Measurements from ENCODE around the gene POTEJ. TPM values are rescaled to one million over a fixed set of nuclear protein-coding genes. Genes with fewer than 3 reads are reported as not detected.
"Not testable (repeated sequence)": the region's sequence is repeated elsewhere in the genome, so short reads cannot be mapped to it uniquely, and the experiment has no call there.

The POTEJ gene
- total and polyA plus RNA-seq, 10 donors = not detected

DNA sequence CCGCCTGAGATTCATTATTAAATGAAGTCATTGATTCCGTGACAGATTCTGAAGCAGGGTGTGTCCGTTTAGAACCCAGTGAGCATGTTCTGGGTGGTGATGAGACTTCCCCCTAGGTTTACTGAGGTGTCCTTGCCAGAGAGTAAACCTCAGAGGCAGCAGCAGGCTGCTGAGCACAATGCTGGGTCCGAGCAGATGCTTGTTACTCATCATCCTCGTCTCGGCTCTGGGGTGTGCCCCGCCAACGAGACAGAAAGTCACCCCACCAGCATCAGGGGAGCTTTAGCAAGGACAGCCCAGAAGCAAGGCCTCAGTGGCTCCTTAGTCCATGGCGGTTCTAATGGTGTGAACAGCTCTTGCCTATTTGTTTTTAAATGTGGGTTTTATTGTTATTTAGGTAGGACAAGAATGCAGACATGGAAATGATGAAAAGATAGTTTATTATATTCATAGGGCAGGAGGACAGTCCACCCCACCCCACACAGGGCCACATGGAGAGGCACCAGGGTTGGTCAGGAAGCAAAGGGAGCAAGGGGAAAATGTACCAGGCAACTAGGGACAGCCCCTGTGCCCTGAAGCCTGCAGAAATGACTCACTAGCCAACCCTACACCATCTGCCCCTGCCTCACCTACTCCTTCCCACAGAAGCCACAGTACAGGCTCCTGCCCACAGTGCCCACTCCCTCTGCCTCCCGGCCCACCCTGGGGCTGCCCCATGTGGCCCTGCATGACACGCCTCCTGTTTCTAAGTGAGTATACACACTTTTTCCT, 22.4 kb upstream of the POTEJ start:
- H3K27me3 ChIP-seq (replicated peaks in 1 of 7); H3K9me3 ChIP-seq; H3K4me1 ChIP-seq; intact Hi-C loops (cut with DNase I; ENCODE audit: low total_unique reads); H3K4me3 ChIP-seq; H3K27ac ChIP-seq; H3K36me3 ChIP-seq: not testable (repeated sequence)
- 83 to 88% methylated on average over 2 to 3 of the region's 11 CpGs; no CpG with 5 or more reads in 3 of the 5 donors for WGBS, 5 donors
- peak; percentile 38 for DNase-seq

DNA sequence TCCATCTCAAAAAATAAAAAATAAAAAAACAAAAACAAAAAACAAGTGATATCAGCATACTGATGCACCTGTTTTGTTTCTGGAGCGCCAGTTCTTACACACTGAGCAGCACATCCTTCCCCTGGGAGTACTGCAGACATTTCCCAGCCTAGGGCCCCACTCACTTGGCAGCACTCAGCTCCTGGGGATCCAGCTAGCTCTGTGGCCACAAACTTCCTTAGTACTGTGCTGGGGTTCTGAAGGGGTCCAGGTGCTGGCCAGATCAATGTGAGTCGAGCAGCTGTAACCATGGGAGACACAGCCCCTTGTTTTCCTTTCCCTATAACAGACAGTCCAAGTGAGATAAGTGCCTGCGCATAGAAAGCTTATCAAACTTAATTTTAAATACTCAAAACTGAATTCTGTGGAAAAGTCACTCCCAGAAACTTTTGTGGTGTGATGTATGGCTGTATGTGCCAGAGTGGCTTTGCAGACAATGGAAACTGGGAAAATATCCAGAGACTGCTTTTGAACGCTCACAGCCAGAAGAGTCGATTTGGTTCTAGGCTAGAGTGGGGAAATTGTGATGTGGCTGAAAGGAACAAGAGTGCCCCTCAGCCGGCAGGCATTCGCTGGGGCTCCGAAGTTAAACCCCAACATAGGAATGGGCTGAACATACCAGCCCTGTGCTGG, 20.9 kb upstream of the POTEJ start:
- 42 to 59% (median 51%) methylated on average over 5 of the region's 8 CpGs for WGBS, 5 donors
- H3K36me3 ChIP-seq; H3K4me3 ChIP-seq; H3K9me3 ChIP-seq; intact Hi-C loops (cut with DNase I; ENCODE audit: low total_unique reads); H3K4me1 ChIP-seq; H3K27me3 ChIP-seq (replicated peaks in 1 of 7); H3K27ac ChIP-seq; DNase-seq: not testable (repeated sequence)

DNA sequence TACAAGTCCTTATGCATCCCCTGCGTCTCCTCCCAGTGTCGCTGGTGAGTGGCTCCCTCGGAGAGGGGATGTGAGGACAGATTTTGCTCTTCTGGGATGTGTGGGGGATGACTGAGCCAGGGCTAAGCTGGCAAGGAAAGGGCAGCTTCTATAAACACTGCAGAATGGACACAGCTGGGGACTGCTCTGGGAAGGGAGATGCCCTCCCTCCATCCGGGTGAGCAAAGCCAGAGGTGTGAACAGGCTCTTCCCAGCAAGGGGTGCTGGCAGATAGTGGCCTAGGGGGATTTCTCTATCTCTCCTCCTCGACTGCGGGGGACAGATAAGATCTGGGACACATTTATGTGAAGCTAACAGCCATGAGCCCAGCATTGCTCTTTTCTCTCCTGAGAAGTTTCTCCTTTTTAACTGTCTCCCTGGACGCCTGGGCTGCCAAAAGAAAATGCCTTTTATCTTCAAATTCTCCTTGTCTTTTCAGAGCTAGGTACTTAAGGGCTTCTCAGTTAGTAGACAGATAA, 20.3 kb upstream of the POTEJ start:
- H3K36me3 ChIP-seq; H3K4me3 ChIP-seq; H3K27ac ChIP-seq; H3K27me3 ChIP-seq (replicated peaks in 1 of 7); intact Hi-C loops (cut with DNase I; ENCODE audit: low total_unique reads); H3K4me1 ChIP-seq; H3K9me3 ChIP-seq: not testable (repeated sequence)
- peak; percentile 30 for DNase-seq
- whole genome bisulfite sequencing, 5 donors = 11 to 21% (median 17%) methylated on average over 5 to 7 of the region's 7 CpGs

DNA sequence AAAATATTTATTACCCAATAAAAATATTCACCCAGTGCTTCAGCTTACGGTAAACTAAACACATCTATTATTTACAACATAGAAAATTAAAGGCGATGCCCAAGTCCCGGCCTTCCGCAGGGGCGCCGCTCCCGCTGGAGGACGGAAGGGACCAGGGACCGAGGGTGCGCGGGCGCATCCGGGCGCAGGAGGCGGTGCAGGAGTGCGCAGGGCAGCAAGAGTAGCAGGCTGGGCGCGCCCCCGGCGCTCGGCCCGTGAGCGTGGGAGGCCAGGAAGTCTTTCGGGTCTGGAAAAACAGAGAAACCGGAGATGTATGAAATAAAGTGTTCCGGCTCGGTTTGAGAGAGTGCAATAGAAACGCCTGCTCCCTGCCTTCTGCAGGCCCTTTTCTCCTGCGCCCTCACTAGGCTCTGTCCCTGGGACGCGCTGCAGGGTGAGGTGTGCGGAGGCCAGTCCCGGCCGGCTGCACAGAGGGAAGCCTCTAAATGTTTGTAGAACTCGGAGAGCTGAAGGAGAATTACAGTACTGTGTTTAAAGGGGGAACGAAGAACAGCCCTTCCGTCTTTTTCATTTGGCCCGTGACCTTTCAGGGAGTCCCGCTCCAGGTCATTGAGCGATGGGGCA, 18.3 kb upstream of the POTEJ start:
- H3K36me3 ChIP-seq; H3K4me3 ChIP-seq; DNase-seq; H3K9me3 ChIP-seq; H3K27me3 ChIP-seq (replicated peaks in 1 of 7); intact Hi-C loops (cut with DNase I; ENCODE audit: low total_unique reads); H3K27ac ChIP-seq; H3K4me1 ChIP-seq: not testable (repeated sequence)
- WGBS, 5 donors = 13 to 28% (median 22%) methylated on average over 6 to 9 of the region's 40 CpGs

DNA sequence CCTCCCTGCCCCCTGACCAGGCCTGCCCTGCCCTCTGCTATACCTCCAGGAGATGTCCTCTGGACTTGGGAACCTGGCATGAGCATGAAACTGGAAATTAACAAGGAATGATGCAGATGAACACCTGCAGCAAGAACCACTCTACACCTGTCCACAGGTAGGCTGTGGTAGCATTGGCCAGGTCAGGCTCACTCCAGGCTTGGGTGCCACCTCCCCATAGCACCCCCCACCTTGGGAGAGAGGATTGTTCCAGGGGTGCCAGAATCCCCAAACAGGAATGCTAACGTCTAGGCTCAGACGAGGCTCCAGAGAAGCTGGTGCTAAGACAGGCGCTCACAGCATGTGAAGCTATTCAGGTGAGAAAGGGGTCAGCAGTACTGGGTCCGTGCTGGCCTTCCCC, 17.2 kb upstream of the POTEJ start:
- H3K36me3 ChIP-seq; intact Hi-C loops (cut with DNase I; ENCODE audit: low total_unique reads): not testable (repeated sequence)

DNA sequence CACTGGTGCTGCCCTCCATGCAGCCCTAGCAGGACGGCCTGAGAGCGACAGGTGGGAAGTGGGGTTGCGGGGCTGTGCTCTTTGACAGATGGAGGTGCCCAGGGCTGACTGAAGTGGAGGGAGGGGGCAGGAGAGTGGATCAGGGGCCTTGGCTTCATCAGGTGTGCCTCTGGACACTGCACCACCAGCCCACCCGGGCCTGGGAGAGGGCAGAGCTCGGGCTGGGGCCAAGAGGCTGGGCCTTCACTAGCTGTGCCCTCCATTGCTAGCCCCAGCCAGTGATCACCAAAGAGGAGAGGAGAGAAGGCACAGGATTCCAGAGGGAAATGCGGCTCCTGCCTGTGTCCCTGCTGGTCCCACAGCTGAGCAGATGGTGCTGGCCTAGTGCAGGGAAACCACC, 14.5 kb upstream of the POTEJ start:
- intact Hi-C loops (cut with DNase I; ENCODE audit: low total_unique reads); H3K36me3 ChIP-seq; H3K4me1 ChIP-seq; H3K4me3 ChIP-seq; H3K9me3 ChIP-seq; H3K27ac ChIP-seq: not testable (repeated sequence)
- peak; percentile 38 for DNase-seq
- 56 to 75% (median 66%) methylated on average over 1 to 2 of the region's 6 CpGs; no CpG with 5 or more reads in 1 of the 5 donors for WGBS, 5 donors
- peaks cover 0 to 13% (median 0%) of the 10 kb centered on the region in 7 donors for H3K27me3 ChIP-seq (replicated peaks in 1 of 7)

More for the DNA sequence above, 17.2 kb upstream of the POTEJ start:
- 68 to 88% (median 80%) methylated on average over 2 to 3 of the region's 4 CpGs for WGBS, 5 donors
- peak; percentile 13 for DNase-seq
- not testable (repeated sequence) for H3K27ac ChIP-seq, H3K9me3 ChIP-seq, H3K4me3 ChIP-seq, H3K4me1 ChIP-seq
- peaks cover 0 to 13% (median 0%) of the 10 kb centered on the region in 7 donors for H3K27me3 ChIP-seq (replicated peaks in 1 of 7)

DNA sequence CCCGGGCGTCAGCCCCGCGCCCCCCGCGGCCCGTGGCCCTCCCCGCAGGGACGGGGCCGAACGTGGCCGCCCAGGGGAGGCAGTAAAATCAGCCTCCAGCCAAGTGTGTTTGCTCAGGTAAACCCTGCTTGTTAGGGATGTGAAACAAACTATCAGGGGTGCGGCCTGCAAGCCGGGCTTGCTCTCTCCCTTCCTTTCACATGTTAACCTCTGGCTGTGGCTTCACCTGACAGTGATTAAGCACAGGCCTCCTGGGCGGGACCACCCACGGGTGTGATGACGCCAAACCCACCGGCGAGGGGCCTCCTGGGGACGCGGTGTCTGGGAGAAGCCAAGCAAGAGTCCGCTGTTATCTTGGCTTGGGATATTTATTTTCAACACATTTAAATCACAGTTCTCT, 13.2 kb upstream of the POTEJ start:
- H3K4me1 ChIP-seq; H3K4me3 ChIP-seq; DNase-seq; H3K36me3 ChIP-seq; intact Hi-C loops (cut with DNase I; ENCODE audit: low total_unique reads); H3K27ac ChIP-seq; H3K9me3 ChIP-seq: not testable (repeated sequence)
- peaks cover 0 to 17% (median 0%) of the 10 kb centered on the region in 7 donors for H3K27me3 ChIP-seq (replicated peaks in 1 of 7)
- WGBS, 5 donors = no CpG with 5 or more reads among the region's 22 CpGs

DNA sequence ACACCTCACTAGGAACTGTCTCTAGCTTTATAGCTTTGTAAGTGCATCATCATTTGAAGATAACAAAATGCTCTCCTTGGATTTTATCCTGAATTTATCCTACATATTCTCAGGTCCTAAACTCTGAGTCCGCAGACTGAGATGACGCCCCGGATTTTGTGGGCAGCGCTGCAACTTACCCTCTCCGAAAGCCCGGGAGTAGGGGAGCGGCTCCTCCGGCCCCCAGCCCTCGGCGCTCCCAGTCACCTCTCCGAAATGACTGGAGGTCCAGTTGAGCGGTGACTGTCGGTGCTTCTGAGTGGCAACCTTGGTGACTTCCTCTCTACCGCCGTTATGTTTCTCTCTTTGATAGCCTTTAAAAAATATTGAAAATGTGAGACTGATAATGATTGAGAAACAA, 12.8 kb upstream of the POTEJ start:
- intact Hi-C loops (cut with DNase I; ENCODE audit: low total_unique reads); H3K9me3 ChIP-seq; H3K4me3 ChIP-seq; H3K4me1 ChIP-seq; H3K27ac ChIP-seq; H3K36me3 ChIP-seq: not testable (repeated sequence)
- 9 to 16% (median 14%) methylated on average over 13 of the region's 15 CpGs for WGBS, 5 donors
- DNase-seq = peak; percentile 45
- peaks cover 0 to 16% (median 0%) of the 10 kb centered on the region in 7 donors for H3K27me3 ChIP-seq (replicated peaks in 1 of 7)

DNA sequence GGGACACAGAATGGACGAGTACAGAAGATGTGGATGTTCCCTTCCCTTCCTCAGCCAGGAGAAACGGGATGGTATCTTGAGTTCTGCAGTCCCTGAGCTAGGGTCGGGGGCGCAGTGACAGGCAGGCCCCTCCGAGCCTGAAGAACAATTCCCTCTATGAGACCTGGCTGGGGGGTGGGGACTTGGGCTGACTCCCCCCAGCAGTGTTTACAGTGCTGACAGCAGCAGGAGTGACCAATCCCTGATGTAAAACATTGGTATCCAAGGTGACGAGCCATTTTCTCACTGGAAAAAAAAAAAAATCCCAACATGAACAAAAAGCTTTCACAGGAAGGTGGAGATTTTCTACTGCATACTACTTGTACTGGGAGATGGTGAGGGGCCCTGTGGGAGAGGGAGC, 11.8 kb upstream of the POTEJ start, which contains the start of gene CFC1:
Gene CFC1, minus strand, starts transcription at position 183 of the 400 bp plus-strand sequence. CDS start 288 bp downstream, outside the sequence.
- H3K36me3 ChIP-seq; H3K4me3 ChIP-seq; H3K4me1 ChIP-seq; DNase-seq; H3K9me3 ChIP-seq; H3K27ac ChIP-seq; intact Hi-C loops (cut with DNase I; ENCODE audit: low total_unique reads): not testable (repeated sequence)
- peaks cover 0 to 15% (median 0%) of the 10 kb centered on the region in 7 donors for H3K27me3 ChIP-seq (replicated peaks in 1 of 7)
- no CpG with 5 or more reads among the region's 6 CpGs for WGBS, 5 donors

DNA sequence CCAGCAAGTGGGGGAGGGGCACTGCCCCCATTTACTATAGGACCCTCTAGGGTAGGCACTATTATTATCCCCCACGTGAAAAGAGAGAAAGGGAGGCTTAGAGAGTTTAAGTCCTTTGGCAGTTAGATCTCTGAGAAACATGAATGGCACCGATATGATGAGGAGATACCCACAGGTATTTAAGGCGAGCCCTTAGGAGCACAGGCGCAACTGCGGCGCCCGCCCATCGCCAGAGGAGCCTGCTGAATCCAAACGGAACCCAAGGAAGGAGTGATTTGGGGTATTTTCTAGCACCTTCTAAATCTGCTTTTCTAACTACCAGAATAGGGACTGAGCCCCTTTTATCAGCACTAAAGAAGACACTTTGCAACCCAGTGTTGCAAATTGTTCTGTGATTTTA, 11.3 kb upstream of the POTEJ start:
- intact Hi-C loops (cut with DNase I; ENCODE audit: low total_unique reads); H3K36me3 ChIP-seq; H3K4me3 ChIP-seq; H3K27ac ChIP-seq; H3K4me1 ChIP-seq; H3K9me3 ChIP-seq: not testable (repeated sequence)
- DNase-seq = peak; percentile 56
- H3K27me3 ChIP-seq (replicated peaks in 1 of 7) = peaks cover 0 to 15% (median 0%) of the 10 kb centered on the region in 7 donors
- whole genome bisulfite sequencing, 5 donors = 77 to 86% (median 80%) methylated on average over 7 to 8 of the region's 9 CpGs
